HG03159 (cell line): ENCODE data around the gene LAMA3.

ENCODE experiments used
- ATAC-seq: cut with Tn5 transposase; IDR thresholded peaks from one replicate; pipeline ENCODE4 v1.9.1; 2021; ENCODE audit warnings: mild to moderate bottlenecking, moderate library complexity; ENCODE audit not compliant: unreplicated experiment

The LAMA3 gene

GRCh38 chr18:23689031-23689615, at the start of gene LAMA3:
TSS of gene LAMA3 (plus strand) at chr18:23689453. CDS start at chr18:23689684, 231 bp downstream.
- no peak for ATAC-seq

GRCh38 chr18:23640052-23640451, 49.2 kb upstream of the LAMA3 start:
- ATAC-seq: no peak

GRCh38 chr18:23641143-23641720, 48.0 kb upstream of the LAMA3 start:
- ATAC-seq: no peak

GRCh38 chr18:23641937-23642666, 47.2 kb upstream of the LAMA3 start:
- no peak for ATAC-seq

GRCh38 chr18:23643815-23644490, 45.3 kb upstream of the LAMA3 start:
- no peak for ATAC-seq

GRCh38 chr18:23645568-23646175, 43.6 kb upstream of the LAMA3 start:
- ATAC-seq: no peak

- no peak for ATAC-seq
These were observed 43.0 kb upstream of the LAMA3 start for GRCh38 chr18:23646282-23646681.

- ATAC-seq: no peak
These were observed 40.8 kb upstream of the LAMA3 start for GRCh38 chr18:23648456-23648855.

GRCh38 chr18:23648940-23649607, 40.2 kb upstream of the LAMA3 start:
- no peak for ATAC-seq

- ATAC-seq: no peak
These were observed 38.0 kb upstream of the LAMA3 start for GRCh38 chr18:23650968-23651927.

GRCh38 chr18:23652232-23652631, 37.0 kb upstream of the LAMA3 start:
- ATAC-seq: no peak

- no peak for ATAC-seq
These were observed 31.0 kb upstream of the LAMA3 start for GRCh38 chr18:23658285-23658684.

GRCh38 chr18:23661735-23662308, 27.4 kb upstream of the LAMA3 start:
- no peak for ATAC-seq

- ATAC-seq: no peak
These were observed 26.7 kb upstream of the LAMA3 start, which contains the start of gene ANKRD29 for GRCh38 chr18:23662309-23663263. TSS of gene ANKRD29 (minus strand) at chr18:23662911. CDS start at chr18:23662730, 181 bp downstream.

GRCh38 chr18:23664674-23665073, 24.6 kb upstream of the LAMA3 start:
- no peak for ATAC-seq

GRCh38 chr18:23667114-23667513, 22.1 kb upstream of the LAMA3 start:
- no peak for ATAC-seq

- no peak for ATAC-seq
These were observed 20.5 kb upstream of the LAMA3 start for GRCh38 chr18:23668731-23669130.

GRCh38 chr18:23669202-23669766, 20.0 kb upstream of the LAMA3 start:
- no peak for ATAC-seq
